ENCODE data around the gene FKBP2. TPM values are rescaled to one million over a fixed set of nuclear protein-coding genes. Genes with fewer than 3 reads are reported as not detected.
A peak's percentile ranks its signal among the peaks of the same experiment; 100 is the strongest.

The FKBP2 gene
- total and polyA plus RNA-seq, 2 experiments from 2014 or later, result 57.7 to 349 TPM

DNA sequence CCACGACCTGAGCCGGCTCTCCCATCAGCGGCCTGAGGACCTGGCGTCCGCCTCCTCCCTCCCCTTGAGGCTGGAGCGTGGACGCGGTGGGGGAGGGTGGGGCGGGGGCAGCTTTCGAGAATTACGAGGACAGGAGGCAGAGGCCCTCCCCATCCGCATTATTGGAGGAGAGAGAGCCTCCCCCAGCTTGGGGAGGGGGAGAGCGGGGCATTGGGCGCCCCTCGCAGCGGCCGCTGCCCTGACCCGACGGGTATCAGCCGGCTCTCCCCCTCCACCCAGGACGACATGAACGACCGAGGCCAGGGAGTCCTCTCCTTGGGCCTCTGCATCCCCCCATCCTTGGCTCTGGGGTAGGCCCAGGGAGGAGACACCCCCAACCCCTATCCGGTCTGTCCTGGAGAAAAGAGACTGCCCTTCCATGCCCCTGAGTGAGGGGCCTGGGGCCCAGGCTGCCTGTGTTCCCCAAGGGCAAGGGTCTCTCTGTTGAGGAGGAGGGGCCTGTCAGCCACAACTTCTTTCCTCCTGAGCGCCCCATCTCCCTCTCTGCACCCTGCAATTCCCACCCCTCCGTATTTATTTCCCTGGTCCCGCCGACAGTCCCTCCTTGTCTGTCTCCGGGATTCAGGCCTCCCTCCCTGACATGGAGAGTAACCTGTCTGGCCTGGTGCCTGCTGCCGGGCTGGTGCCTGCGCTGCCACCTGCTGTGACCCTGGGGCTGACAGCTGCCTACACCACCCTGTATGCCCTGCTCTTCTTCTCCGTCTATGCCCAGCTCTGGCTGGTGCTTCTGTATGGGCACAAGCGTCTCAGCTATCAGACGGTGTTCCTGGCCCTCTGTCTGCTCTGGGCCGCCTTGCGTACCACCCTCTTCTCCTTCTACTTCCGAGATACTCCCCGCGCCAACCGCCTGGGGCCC lies 45.2 kb downstream of the FKBP2 start:
- TF ChIP-seq EZH2phosphoT487 (IDR thresholded peaks at IDR 0.05; ENCODE audit: low read depth, severe bottlenecking, unreplicated experiment) (no peak), EZH2 (IDR thresholded peaks at IDR 0.05; ENCODE audit: borderline replicate concordance) (no peak)
- TF ChIP-seq, protein P1, sequence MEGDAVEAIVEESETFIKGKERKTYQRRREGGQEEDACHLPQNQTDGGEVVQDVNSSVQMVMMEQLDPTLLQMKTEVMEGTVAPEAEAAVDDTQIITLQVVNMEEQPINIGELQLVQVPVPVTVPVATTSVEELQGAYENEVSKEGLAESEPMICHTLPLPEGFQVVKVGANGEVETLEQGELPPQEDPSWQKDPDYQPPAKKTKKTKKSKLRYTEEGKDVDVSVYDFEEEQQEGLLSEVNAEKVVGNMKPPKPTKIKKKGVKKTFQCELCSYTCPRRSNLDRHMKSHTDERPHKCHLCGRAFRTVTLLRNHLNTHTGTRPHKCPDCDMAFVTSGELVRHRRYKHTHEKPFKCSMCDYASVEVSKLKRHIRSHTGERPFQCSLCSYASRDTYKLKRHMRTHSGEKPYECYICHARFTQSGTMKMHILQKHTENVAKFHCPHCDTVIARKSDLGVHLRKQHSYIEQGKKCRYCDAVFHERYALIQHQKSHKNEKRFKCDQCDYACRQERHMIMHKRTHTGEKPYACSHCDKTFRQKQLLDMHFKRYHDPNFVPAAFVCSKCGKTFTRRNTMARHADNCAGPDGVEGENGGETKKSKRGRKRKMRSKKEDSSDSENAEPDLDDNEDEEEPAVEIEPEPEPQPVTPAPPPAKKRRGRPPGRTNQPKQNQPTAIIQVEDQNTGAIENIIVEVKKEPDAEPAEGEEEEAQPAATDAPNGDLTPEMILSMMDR (IDR thresholded peaks at IDR 0.05; ENCODE audit: poor library complexity), result no peak
- Histone ChIP-seq H4K20me1 (ENCODE audit: insufficient read depth, poor library complexity, severe bottlenecking) (no peaks in the 10 kb centered on the region), H3K36me3 (replicated peaks; ENCODE audit: insufficient read depth, low read depth) (no peaks in the 10 kb centered on the region), H3K9me2 (replicated peaks; ENCODE audit: insufficient read depth) (no peaks in the 10 kb centered on the region), H3K9me3 (ENCODE audit: low read depth) (no peaks in the 10 kb centered on the region), H2AFZ (peak overlapping the region; percentile 53), H3K27ac (peak overlapping the region; percentile 24), H3K4me2 (peak overlapping the region; percentile 94), H3K4me3 (peak overlapping the region; percentile 63), H3K79me2 (peaks cover 13% of the 10 kb centered on the region), H3K4me1 (ENCODE audit: insufficient read depth) (peaks cover 12% of the 10 kb centered on the region), H3K27me3 (peaks cover 16% of the 10 kb centered on the region)
- no peak for DNase-seq (ENCODE audit: low spot score)
- 60% methylated on average over 21 of the region's 40 CpGs for WGBS (ENCODE audit: low lambda C conversion rate, missing lambda C conversion rate)

DNA sequence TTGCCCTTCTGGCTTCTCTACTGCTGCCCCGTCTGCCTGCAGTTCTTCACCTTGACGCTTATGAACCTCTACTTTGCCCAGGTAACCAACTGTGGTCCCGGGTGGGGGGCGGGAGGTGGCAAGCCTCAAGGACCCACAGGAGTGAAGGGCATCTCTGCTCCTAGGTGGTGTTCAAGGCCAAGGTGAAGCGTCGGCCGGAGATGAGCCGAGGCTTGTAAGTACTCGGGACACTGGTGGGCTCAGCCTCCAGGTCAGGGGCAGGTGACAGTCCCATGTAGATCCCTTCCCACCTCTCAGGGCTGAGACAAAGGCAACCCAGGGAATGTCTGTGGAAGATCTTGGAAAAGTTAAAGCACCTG lies 45.9 kb downstream of the FKBP2 start:
- Histone ChIP-seq H3K4me2 (no peak overlapping the region), H3K9me2 (replicated peaks; ENCODE audit: insufficient read depth) (no peaks in the 10 kb centered on the region), H3K4me3 (no peak overlapping the region), H3K27me3 (peaks cover 22% of the 10 kb centered on the region), H4K20me1 (ENCODE audit: insufficient read depth, poor library complexity, severe bottlenecking) (no peaks in the 10 kb centered on the region), H3K4me1 (ENCODE audit: insufficient read depth) (peaks cover 12% of the 10 kb centered on the region), H3K36me3 (replicated peaks; ENCODE audit: insufficient read depth, low read depth) (no peaks in the 10 kb centered on the region), H2AFZ (no peak overlapping the region), H3K27ac (no peak overlapping the region), H3K79me2 (peaks cover 13% of the 10 kb centered on the region), H3K9me3 (ENCODE audit: low read depth) (no peaks in the 10 kb centered on the region)
- DNase-seq (ENCODE audit: low spot score), result no peak
- 93% methylated on average over 9 of the region's 9 CpGs for WGBS (ENCODE audit: low lambda C conversion rate, missing lambda C conversion rate)
- TF ChIP-seq EZH2 (IDR thresholded peaks at IDR 0.05; ENCODE audit: borderline replicate concordance) (no peak), EZH2phosphoT487 (IDR thresholded peaks at IDR 0.05; ENCODE audit: low read depth, severe bottlenecking, unreplicated experiment) (no peak)
- TF ChIP-seq, protein P1 (IDR thresholded peaks at IDR 0.05; ENCODE audit: poor library complexity), result no peak

DNA sequence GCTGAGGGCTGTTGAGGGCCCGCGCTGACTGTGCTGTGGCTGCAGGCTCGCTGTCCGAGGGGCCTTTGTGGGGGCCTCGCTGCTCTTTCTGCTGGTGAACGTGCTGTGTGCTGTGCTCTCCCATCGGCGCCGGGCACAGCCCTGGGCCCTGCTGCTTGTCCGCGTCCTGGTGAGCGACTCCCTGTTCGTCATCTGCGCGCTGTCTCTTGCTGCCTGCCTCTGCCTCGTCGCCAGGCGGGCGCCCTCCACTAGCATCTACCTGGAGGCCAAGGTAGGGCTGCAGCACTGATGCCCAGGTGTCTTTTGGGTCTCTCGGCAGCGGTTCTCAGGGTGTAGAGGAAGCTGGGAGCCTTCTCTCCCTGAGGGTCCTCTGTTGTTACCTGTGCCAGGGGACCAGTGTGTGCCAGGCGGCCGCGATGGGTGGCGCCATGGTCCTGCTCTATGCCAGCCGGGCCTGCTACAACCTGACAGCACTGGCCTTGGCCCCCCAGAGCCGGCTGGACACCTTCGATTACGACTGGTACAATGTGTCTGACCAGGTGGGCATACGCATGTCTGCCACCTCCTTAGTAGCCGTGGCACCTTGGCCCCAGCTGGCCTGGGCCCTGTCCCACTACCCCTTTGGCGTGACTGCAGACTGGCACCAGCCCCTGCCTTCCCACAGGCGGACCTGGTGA lies 46.9 kb downstream of the FKBP2 start:
- no peaks in the 10 kb centered on the region for H3K36me3 ChIP-seq (replicated peaks; ENCODE audit: insufficient read depth, low read depth)
- no peak overlapping the region for H3K4me3 ChIP-seq
- H3K27me3 ChIP-seq, result peaks cover 33% of the 10 kb centered on the region
- no peak for DNase-seq (ENCODE audit: low spot score)
- peaks cover 16% of the 10 kb centered on the region for H3K4me1 ChIP-seq (ENCODE audit: insufficient read depth)
- H4K20me1 ChIP-seq (ENCODE audit: insufficient read depth, poor library complexity, severe bottlenecking), result no peaks in the 10 kb centered on the region
- WGBS (ENCODE audit: low lambda C conversion rate, missing lambda C conversion rate), result 97% methylated on average over 33 of the region's 33 CpGs
- no peaks in the 10 kb centered on the region for H3K9me2 ChIP-seq (replicated peaks; ENCODE audit: insufficient read depth)
- H3K4me2 ChIP-seq, result no peak overlapping the region
- H3K79me2 ChIP-seq, result peaks cover 13% of the 10 kb centered on the region
- no peak for TF ChIP-seq EZH2 (IDR thresholded peaks at IDR 0.05; ENCODE audit: borderline replicate concordance)
- TF ChIP-seq, protein P1 (IDR thresholded peaks at IDR 0.05; ENCODE audit: poor library complexity), result no peak
- TF ChIP-seq EZH2phosphoT487 (IDR thresholded peaks at IDR 0.05; ENCODE audit: low read depth, severe bottlenecking, unreplicated experiment), result no peak
- no peak overlapping the region for H3K27ac ChIP-seq
- no peak overlapping the region for H2AFZ ChIP-seq
- no peaks in the 10 kb centered on the region for H3K9me3 ChIP-seq (ENCODE audit: low read depth)

Data from hepatocyte (in vitro differentiated cells).